Stimulated activated naive CD8-positive, alpha-beta T cell treated with anti-CD3 and anti-CD28 coated beads, Interleukin-15, Interleukin-2, amounts not matched to agents 100 U/mL and 50 U/mL, for 24 hours (primary cell): ENCODE results near the gene ZNF398.

ENCODE experiments used
- ATAC-seq: fragments of 150-1000 bp; cut with Tn5 transposase; one replicate; pipeline ENCODE4 v1.10.0; 2021
- DNase-seq: peaks from one replicate; pipeline ENCODE4 v3.0.0; 2021

The ZNF398 gene

DNA sequence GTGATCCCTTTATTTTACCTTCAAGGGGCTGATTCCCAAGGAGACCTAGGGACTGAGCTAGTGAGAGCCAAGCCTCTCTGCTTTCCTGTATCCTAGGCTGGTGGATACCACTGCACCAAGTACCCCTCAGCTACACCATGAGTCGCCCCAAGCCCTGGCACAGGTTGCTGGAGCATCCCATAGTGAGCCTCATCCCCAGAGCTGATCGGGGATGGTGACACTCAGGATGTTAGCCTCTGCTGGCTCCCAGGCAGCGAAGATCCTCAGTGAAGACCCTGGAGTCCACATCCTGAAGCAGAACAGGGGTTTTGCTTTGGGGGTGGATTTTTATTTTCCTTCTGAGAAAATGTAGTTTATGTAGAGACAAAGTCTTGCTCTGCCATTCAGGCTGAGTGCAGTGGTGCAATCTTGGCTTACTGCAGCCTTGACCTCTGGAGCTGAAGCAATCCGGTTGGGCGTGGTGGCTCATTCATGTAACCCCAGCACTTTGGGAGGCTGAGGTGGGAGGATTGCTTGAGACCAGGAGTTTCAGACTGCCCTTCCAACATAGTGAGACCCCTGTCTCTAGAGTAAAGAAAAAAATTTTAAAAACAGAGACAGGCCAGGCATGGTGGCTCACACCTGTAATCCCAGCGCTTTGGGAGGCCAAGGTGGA is 79.7 kb downstream of the ZNF398 start:
- ATAC-seq = no peak
- DNase-seq = no peak

DNA sequence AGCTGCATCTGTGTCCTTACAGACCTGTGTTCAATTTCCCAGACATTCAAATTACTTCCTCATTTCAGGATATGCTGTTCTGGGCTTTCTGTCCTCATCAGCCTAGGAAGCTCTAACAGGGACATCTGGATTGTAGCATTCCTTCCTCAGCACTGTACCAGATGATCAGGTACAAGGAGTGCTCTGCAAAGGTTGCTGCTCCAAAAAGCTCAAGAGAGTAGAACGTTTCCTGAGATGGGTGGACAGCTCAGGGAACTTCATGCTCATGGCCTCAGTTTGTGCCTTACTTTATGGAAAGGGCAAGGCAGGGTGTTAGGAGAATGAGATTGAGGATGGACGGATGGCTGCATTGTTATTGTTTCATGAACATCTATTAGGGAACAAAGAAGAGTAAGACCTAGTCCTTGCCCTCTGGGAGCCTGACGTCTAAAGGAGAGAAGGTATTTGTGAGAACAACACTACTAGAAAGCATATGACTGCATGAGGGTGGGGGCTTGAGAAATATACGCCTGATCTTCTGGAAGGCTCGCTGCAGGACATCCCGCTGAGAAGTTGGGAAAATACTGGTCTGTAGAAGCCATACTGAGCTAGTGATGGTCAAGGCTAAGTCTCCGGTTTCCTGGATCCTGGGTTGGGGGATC is 81.7 kb downstream of the ZNF398 start:
- DNase-seq = no peak
- ATAC-seq = no peak

DNA sequence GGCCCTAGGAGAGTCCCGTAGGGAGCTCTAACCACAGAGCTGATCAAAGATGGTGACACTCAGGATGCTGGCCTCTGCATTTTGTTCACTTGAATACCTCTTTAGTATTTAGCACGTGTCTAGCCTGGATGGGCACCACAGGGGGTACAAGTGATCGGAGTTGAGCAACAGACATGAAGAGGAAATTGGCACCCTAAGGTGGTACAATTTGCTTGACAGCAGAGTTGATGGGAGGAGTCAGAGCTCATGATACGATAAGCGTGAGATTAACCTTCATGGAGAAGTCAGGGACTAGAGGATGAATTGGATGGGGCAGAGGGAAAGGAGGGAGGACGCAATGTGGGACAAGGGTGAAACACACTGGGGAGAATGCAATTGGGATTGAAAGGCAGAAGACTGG is 82.3 kb downstream of the ZNF398 start:
- ATAC-seq (peak; percentile 7), DNase-seq (no peak)

DNA sequence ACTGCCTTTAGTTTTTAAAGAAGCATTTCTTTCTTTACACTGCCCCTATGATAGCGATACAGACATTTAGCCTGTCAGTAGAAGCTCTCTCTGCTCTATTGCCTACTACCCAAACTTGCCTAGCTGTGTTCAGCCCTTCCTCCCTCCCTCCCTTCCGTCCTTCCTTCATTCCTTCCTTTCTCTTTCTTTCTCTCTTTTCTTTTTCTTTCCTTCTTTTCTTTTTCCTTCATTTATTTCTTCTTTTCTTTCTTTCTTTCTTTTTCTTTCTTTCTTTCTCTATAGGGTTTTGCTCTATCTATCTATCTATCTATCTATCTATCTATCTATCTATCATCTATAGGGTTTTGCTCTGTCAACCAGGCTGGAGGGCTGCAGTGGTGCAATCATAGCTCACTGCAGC is 85.1 kb downstream of the ZNF398 start:
- ATAC-seq (no peak), DNase-seq (no peak)
